ENCODE measurements around the gene IER5.

Gene IER5

DNA sequence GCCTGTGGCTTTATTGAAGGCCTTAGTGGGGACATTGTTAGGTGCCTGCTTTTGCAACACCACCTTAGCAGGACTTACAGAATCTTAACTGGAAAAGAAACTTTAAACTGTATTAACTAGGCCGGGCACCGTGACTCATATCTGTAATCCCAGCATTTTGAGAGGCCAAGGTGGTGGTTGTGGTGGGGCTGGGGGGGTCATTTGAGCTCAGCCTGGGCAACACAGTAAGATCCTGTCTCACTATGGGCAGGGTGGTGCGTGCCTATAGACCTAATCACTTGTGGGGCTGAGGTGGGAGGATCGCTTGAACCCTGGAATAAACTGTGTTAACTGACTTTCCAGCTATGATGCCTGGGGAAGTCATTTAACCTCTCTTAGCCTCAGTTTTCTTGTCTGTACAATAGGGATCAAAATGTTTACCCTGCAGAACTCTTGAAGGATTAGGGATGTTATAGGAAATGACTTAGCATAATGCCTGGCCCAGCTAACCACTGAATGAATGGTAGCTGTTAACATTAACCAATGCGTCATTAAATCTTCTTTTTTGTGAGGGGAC lies 39.5 kb downstream of the IER5 start:
- TF ChIP-seq, protein P1, sequence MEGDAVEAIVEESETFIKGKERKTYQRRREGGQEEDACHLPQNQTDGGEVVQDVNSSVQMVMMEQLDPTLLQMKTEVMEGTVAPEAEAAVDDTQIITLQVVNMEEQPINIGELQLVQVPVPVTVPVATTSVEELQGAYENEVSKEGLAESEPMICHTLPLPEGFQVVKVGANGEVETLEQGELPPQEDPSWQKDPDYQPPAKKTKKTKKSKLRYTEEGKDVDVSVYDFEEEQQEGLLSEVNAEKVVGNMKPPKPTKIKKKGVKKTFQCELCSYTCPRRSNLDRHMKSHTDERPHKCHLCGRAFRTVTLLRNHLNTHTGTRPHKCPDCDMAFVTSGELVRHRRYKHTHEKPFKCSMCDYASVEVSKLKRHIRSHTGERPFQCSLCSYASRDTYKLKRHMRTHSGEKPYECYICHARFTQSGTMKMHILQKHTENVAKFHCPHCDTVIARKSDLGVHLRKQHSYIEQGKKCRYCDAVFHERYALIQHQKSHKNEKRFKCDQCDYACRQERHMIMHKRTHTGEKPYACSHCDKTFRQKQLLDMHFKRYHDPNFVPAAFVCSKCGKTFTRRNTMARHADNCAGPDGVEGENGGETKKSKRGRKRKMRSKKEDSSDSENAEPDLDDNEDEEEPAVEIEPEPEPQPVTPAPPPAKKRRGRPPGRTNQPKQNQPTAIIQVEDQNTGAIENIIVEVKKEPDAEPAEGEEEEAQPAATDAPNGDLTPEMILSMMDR (IDR thresholded peaks at IDR 0.05) = no peak
- intact Hi-C loops (cut with DNase I; ENCODE audit: low total_unique reads) = no loop called here
- Histone ChIP-seq H3K4me3 (no peak overlapping the region), H3K9me3 (no peaks in the 10 kb centered on the region), H3K27ac (no peak overlapping the region), H3K4me1 (peaks cover 0 to 8% (median 0%) of the 10 kb centered on the region in 4 donors), H3K27me3 (no peaks in the 10 kb centered on the region), H3K36me3 (no peaks in the 10 kb centered on the region)
- no peak for DNase-seq

DNA sequence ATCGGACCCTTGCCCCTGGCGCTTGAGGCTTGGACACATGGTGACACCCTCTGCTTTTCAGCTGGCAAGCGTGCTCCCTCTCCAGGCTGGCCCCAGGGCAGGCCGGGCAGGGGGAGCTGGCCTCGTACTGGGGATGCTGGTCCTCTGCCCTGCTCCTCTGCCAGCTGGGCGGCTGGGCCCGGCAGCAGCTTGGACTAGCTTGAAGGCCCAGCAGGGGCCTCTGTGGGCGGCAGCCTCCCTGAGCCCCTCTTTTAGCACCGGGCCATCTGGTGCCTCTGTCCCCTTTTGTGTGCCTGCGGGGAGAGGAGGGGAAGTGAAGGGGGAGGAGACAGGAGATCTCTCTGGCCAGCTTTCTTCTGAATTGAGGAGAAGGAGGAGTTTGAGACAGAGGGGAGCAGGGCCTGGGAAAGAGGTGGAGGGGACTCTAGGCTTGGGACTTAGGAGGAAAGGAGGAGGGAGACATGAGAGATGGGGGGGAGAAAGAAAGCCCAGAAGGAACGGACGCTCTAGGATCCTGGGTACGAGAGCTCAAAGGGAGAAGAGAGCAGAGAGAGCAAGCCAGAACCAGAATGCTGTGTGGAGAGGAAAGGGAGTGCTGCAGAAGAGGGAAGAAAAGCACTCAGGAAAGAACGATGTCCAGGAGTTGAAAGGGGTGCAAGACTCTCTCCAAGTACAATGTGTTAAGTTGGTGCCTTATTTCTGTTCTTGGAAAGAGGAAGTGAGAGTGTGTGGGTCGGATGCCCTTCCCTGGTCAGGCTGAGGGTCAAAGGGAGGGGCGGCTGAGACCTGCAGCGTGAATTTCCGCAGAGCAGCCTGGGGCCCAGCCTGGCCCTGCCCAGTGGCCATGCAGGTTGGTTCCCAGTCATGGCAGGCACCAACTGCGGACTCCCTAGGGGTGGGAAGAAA lies 40.3 kb downstream of the IER5 start:
- no peak overlapping the region for H3K4me3 ChIP-seq
- intact Hi-C loops (cut with DNase I; ENCODE audit: low total_unique reads) = no loop called here
- H3K27me3 ChIP-seq = no peaks in the 10 kb centered on the region
- no peak overlapping the region for H3K27ac ChIP-seq
- TF ChIP-seq, protein P1 (IDR thresholded peaks at IDR 0.05) = no peak
- H3K9me3 ChIP-seq = no peaks in the 10 kb centered on the region
- no peaks in the 10 kb centered on the region for H3K36me3 ChIP-seq
- DNase-seq = no peak
- peaks cover 0 to 8% (median 0%) of the 10 kb centered on the region in 4 donors for H3K4me1 ChIP-seq

DNA sequence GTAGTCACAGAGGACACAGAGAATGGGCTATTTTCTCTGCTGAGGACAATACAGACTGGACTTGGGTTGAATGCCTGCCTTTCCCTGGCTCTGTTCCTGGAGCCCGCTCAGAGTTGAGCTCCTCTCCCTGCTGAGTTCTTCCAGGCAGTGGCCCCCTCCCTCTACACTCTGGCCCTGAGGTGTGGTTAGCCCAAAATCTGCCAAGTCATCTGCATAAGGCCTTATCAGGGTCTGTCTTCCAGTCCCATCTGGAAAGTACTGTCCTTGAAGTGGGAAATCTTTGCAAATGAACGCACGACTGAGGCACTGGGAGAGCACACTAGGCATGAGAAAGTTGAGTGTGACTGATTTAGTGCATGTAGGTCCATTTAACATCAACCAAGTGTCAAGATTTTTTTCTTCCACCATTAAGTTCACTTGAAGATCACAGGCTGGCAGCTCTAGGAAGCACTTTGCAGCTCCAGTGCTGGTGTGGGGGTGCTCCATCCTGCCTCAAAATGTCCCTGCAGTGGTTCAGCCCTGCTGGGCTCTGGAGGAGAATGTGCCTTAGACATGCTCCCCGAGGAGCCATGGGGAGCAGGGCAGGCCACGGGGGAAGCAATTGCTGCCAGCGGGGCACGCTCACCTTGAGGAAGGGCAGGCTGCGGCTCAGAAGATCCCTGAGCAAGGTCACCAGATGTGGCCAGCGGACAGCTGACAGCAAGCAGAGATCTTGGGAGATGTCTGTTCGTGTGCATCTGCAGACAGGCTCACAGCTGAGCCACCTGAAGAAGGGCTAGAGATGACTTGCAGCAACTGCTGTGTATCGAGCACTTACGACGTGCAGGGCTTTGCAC lies 41.5 kb downstream of the IER5 start:
- TF ChIP-seq, protein P1 (IDR thresholded peaks at IDR 0.05) = no peak
- Histone ChIP-seq H3K27me3 (no peaks in the 10 kb centered on the region), H3K27ac (no peak overlapping the region), H3K4me3 (no peak overlapping the region), H3K4me1 (peaks cover 0 to 14% (median 2%) of the 10 kb centered on the region in 4 donors), H3K9me3 (no peaks in the 10 kb centered on the region), H3K36me3 (no peaks in the 10 kb centered on the region)
- DNase-seq = no peak
- intact Hi-C loops (cut with DNase I; ENCODE audit: low total_unique reads) = no loop called here

DNA sequence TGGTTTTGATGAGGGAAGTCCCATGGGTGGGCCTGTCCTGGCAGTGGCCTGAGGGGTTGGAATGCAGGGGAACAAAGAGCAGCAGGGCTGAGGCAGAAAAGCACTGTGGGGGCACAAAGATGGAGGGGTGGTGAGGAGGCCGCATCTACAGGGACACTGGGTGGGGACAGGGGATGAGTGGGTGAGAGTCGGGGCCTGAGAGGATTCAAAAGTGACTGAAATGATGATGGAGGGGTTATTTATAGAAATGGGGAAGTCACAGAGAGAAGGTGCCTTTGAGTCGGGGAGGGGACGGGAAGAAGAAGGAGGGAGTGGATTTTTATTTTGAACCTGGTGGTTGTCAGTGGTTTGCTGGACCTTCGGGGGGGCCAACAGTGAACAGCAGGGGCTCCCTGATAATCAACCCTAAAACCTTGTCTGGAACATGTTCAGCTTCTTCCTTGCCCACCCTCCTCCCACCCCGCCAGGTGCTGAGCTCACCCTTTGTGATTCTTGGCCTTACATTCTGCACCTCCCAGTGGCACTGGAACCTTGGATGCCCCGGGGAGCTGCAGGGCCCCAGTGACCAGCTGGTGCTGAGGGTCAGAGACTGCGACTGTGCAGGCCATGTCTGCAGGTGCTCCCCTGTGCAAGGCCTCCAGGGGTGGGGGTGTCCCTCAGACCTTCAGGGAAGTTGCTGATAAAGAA lies 42.9 kb downstream of the IER5 start:
- Histone ChIP-seq H3K4me3 (no peak overlapping the region), H3K9me3 (no peaks in the 10 kb centered on the region), H3K4me1 (peaks cover 0 to 27% (median 14%) of the 10 kb centered on the region in 4 donors), H3K36me3 (no peaks in the 10 kb centered on the region), H3K27me3 (no peaks in the 10 kb centered on the region), H3K27ac (no peak overlapping the region)
- DNase-seq = no peak
- intact Hi-C loops (cut with DNase I; ENCODE audit: low total_unique reads) = no loop called here
- TF ChIP-seq, protein P1 (IDR thresholded peaks at IDR 0.05) = no peak

DNA sequence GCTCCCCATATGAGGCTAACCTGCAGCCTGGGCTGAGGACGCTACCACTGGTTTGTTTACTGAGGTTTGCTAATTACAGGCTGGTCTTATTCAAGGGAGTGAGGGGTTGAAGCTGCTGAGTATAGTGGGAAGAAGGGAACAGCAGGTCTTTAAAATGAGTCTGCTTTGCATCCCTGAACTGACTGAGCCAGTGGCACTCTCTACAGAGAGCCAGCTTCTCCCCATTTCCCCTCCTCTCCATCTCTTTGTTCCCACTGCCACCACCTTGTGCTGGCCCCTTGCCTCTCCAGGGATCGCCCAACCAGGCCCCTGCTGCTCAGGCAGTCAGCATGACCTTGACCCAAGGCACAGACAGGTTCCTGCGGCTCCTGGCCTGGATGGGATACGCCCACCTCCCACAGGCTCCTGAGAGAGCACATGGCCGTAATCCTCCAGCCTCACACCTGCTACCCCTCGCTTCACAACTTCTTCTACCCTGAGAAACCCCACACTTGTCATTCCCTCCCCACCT lies 45.0 kb downstream of the IER5 start:
- TF ChIP-seq, protein P1 (IDR thresholded peaks at IDR 0.05) = no peak
- Histone ChIP-seq H3K9me3 (no peaks in the 10 kb centered on the region), H3K4me1 (peaks cover 0 to 25% (median 14%) of the 10 kb centered on the region in 4 donors), H3K27me3 (no peaks in the 10 kb centered on the region), H3K36me3 (no peaks in the 10 kb centered on the region), H3K27ac (no peak overlapping the region), H3K4me3 (no peak overlapping the region)
- peak in 1 of 2 donors; percentile 57 for DNase-seq
- intact Hi-C loops (cut with DNase I; ENCODE audit: low total_unique reads) = no loop called here
